ENCODE results near the gene KIAA2012. TPM values are rescaled to one million over a fixed set of nuclear protein-coding genes. Genes with fewer than 3 reads are reported as not detected.
"Not testable (repeated sequence)": the region's sequence is repeated elsewhere in the genome, so short reads cannot be mapped to it uniquely, and the experiment has no call there.

KIAA2012 gene
- polyA plus RNA-seq, 1 donor (not counting 4 experiments of a cell fraction or from before 2014, with no cell fraction given), result not detected

DNA sequence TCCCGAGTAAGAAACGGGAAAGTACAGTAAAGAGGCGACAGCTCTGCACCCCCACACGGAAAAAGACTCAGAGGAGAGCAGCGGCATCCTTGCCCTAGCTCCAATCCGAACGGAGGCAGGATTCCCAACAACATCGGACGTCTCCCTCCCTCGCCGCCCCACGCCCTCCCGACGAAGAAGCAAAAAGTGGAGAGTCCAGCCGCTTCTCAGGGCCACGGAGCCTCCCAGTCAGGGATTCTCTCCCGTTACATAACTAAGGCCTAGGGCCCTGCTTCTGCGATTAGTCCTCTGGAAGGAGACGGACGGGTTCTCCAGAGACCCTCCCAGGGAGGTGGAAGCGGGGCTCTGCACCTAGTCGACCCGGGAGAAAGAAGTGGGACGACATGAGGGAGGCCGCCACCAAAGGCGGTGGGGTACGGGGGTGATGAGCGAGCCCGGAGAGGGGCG lies 164.8 kb downstream of the KIAA2012 start:
- dilution Hi-C loops (cut with MboI; ENCODE audit: extremely low pct_ligation_motif_present, low sequenced_read_pairs), result no loop called here
- FAIRE-seq, result no peak

DNA sequence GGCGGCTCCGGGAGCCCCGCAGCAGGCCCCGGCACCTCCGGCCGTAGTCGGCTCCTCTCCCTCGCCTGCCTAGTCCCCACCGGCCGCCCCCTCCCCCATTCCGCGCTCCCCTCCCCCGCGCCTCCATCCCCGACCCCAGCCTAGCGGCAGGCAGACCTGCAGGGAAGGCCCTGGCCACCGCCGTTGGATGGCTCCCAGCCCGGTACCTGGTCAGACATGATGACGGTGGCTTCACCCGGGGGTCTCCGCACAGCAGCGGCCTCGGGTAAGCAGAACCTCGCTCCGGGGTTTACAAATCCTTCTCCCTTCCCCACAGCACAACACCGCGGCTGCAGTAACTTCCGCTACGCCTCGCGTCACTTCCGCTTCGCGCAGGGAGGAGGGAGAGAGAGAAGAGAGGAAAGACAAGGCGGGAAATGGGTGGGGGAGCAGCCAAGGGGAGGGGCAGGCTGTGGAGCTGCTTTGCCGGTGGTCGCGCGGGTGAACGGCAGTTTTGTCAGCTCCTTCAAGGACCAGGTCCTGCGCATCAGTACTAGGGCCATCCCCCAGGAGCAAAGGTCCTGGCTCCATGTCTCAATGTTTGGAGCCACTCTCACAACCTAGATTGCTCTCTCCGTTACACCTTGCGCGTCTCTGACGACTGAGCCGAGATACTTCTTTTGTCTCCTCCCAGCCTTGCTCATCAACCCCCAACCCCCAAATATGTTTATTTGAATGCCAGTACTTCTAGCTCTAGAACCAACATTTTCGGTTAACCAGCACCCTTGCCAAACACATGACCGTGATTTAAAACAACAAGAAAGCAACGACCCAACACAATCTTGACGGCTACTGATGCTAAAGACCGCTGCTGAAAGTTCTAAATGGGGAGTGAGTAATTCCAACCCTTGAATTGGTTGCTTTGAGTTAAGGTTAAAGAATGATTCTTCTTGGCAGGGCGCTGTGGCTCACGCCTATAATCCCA lies 165.5 kb downstream of the KIAA2012 start, which contains the start of gene SUMO1:
Gene SUMO1, minus strand, starts transcription at position 364 of the 964 bp plus-strand sequence. Its CDS starts 146 bp downstream, at position 218.
- H4K20me1 ChIP-seq (ENCODE audit: control insufficient read depth, extremely low read depth, insufficient read depth, low read length), result peaks cover 12% of the 10 kb centered on the region
- no peak for TF ChIP-seq EZH2 (IDR thresholded peaks at IDR 0.05; ENCODE audit: low read length)
- TF ChIP-seq, protein P1, sequence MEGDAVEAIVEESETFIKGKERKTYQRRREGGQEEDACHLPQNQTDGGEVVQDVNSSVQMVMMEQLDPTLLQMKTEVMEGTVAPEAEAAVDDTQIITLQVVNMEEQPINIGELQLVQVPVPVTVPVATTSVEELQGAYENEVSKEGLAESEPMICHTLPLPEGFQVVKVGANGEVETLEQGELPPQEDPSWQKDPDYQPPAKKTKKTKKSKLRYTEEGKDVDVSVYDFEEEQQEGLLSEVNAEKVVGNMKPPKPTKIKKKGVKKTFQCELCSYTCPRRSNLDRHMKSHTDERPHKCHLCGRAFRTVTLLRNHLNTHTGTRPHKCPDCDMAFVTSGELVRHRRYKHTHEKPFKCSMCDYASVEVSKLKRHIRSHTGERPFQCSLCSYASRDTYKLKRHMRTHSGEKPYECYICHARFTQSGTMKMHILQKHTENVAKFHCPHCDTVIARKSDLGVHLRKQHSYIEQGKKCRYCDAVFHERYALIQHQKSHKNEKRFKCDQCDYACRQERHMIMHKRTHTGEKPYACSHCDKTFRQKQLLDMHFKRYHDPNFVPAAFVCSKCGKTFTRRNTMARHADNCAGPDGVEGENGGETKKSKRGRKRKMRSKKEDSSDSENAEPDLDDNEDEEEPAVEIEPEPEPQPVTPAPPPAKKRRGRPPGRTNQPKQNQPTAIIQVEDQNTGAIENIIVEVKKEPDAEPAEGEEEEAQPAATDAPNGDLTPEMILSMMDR (optimal IDR thresholded peaks at IDR 0.05 in 1 of 3, IDR thresholded peaks at IDR 0.05 in 1 of 3, conservative IDR thresholded peaks at IDR 0.05 in 1 of 3; ENCODE audit: extremely low read depth in 1 of 3, insufficient read depth in 2 of 3, low read length in 3 of 3), result no peak
- H3K9me3 ChIP-seq (ENCODE audit: control insufficient read depth, low read depth, low read length), result no peaks in the 10 kb centered on the region
- no peaks in the 10 kb centered on the region for H3K27me3 ChIP-seq (ENCODE audit: control insufficient read depth, extremely low read depth, insufficient read depth, low read length)
- no peaks in the 10 kb centered on the region for H3K36me3 ChIP-seq (ENCODE audit: control insufficient read depth in 2 of 2, extremely low read depth in 1 of 2, insufficient read depth in 2 of 2, low read length in 2 of 2)
- H3K4me1 ChIP-seq (ENCODE audit: control insufficient read depth, extremely low read depth, insufficient read depth, low read length), result peaks cover 8% of the 10 kb centered on the region
- peaks cover 7% of the 10 kb centered on the region for H3K9me1 ChIP-seq (ENCODE audit: control insufficient read depth, extremely low read depth, insufficient read depth, low read length)
- H3K79me2 ChIP-seq (ENCODE audit: control insufficient read depth, insufficient read depth, low read length), result peaks cover 46% of the 10 kb centered on the region
- H2AFZ ChIP-seq (ENCODE audit: control insufficient read depth, low read length), result peak within 1 kb of the TSS; percentile 99
- dilution Hi-C loops (cut with MboI; ENCODE audit: extremely low pct_ligation_motif_present, low sequenced_read_pairs), result no loop called here
- H3K27ac ChIP-seq (ENCODE audit: control insufficient read depth, insufficient read depth, low read length), result peak within 1 kb of the TSS; percentile 80
- DNase-seq (ENCODE audit: low read depth, low spot score) (peak; percentile 21), FAIRE-seq (peak; percentile 67)
- peak within 1 kb of the TSS; percentile 91 for H3K9ac ChIP-seq (ENCODE audit: control insufficient read depth, extremely low read depth, insufficient read depth, low read length)
- H3K4me2 ChIP-seq (ENCODE audit: control insufficient read depth, extremely low read depth, insufficient read depth, low read depth, low read length), result peak within 1 kb of the TSS; percentile 98
- peak within 1 kb of the TSS; percentile 86 to 97 (median 88) for H3K4me3 ChIP-seq (ENCODE audit: control insufficient read depth in 2 of 3, extremely low read depth in 1 of 3, insufficient read depth in 2 of 3, low read depth in 1 of 3, low read length in 3 of 3)

More for the DNA sequence above, 164.8 kb downstream of the KIAA2012 start:
- no peaks in the 10 kb centered on the region for H3K27me3 ChIP-seq (ENCODE audit: control insufficient read depth, extremely low read depth, insufficient read depth, low read length)
- H3K27ac ChIP-seq (ENCODE audit: control insufficient read depth, insufficient read depth, low read length), result peak overlapping the region; percentile 80
- H3K9ac ChIP-seq (ENCODE audit: control insufficient read depth, extremely low read depth, insufficient read depth, low read length), result peak overlapping the region; percentile 91
- peaks cover 7% of the 10 kb centered on the region for H3K9me1 ChIP-seq (ENCODE audit: control insufficient read depth, extremely low read depth, insufficient read depth, low read length)
- peaks cover 12% of the 10 kb centered on the region for H4K20me1 ChIP-seq (ENCODE audit: control insufficient read depth, extremely low read depth, insufficient read depth, low read length)
- peaks cover 53% of the 10 kb centered on the region for H3K79me2 ChIP-seq (ENCODE audit: control insufficient read depth, insufficient read depth, low read length)
- peak overlapping the region; percentile 78 for H2AFZ ChIP-seq (ENCODE audit: control insufficient read depth, low read length)
- TF ChIP-seq, protein P1 (optimal IDR thresholded peaks at IDR 0.05 in 1 of 3, IDR thresholded peaks at IDR 0.05 in 1 of 3, conservative IDR thresholded peaks at IDR 0.05 in 1 of 3; ENCODE audit: extremely low read depth in 1 of 3, insufficient read depth in 2 of 3, low read length in 3 of 3), result no peak
- TF ChIP-seq EZH2 (IDR thresholded peaks at IDR 0.05; ENCODE audit: low read length), result no peak
- peaks cover 8% of the 10 kb centered on the region for H3K4me1 ChIP-seq (ENCODE audit: control insufficient read depth, extremely low read depth, insufficient read depth, low read length)
- peak overlapping the region; percentile 96 for H3K4me2 ChIP-seq (ENCODE audit: control insufficient read depth, extremely low read depth, insufficient read depth, low read depth, low read length)
- peak overlapping the region; percentile 86 to 97 (median 88) for H3K4me3 ChIP-seq (ENCODE audit: control insufficient read depth in 2 of 3, extremely low read depth in 1 of 3, insufficient read depth in 2 of 3, low read depth in 1 of 3, low read length in 3 of 3)
- DNase-seq (ENCODE audit: low read depth, low spot score), result no peak
- no peaks in the 10 kb centered on the region for H3K36me3 ChIP-seq (ENCODE audit: control insufficient read depth in 2 of 2, extremely low read depth in 1 of 2, insufficient read depth in 2 of 2, low read length in 2 of 2)
- H3K9me3 ChIP-seq (ENCODE audit: control insufficient read depth, low read depth, low read length), result no peaks in the 10 kb centered on the region

DNA sequence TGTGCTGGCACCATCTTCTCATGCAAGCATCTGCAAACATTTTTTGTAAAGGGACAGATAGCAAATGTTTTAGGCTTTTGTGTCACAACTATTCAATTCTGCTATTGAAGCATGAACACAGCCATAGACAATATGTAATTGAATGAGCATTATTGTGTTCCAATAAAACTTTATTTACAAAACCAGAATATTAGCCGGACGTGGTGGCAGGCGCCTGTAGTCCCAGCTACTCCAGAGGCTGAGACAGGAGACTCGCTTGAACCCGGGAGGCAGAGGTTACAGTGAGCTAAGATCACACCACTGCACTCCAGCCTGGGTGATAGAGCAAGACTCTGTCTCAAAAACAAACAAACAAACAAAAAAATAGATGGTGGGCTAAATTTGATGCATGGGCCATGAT lies 174.7 kb downstream of the KIAA2012 start:
- H3K27ac ChIP-seq (ENCODE audit: control insufficient read depth, insufficient read depth, low read length); H3K4me2 ChIP-seq (ENCODE audit: control insufficient read depth, extremely low read depth, insufficient read depth, low read depth, low read length); H3K9ac ChIP-seq (ENCODE audit: control insufficient read depth, extremely low read depth, insufficient read depth, low read length); FAIRE-seq; H3K9me1 ChIP-seq (ENCODE audit: control insufficient read depth, extremely low read depth, insufficient read depth, low read length); H3K36me3 ChIP-seq (ENCODE audit: control insufficient read depth in 2 of 2, extremely low read depth in 1 of 2, insufficient read depth in 2 of 2, low read length in 2 of 2); DNase-seq (ENCODE audit: low read depth, low spot score); H3K27me3 ChIP-seq (ENCODE audit: control insufficient read depth, extremely low read depth, insufficient read depth, low read length); H3K79me2 ChIP-seq (ENCODE audit: control insufficient read depth, insufficient read depth, low read length); H3K9me3 ChIP-seq (ENCODE audit: control insufficient read depth, low read depth, low read length); H2AFZ ChIP-seq (ENCODE audit: control insufficient read depth, low read length); H3K4me1 ChIP-seq (ENCODE audit: control insufficient read depth, extremely low read depth, insufficient read depth, low read length); dilution Hi-C loops (cut with MboI; ENCODE audit: extremely low pct_ligation_motif_present, low sequenced_read_pairs); H4K20me1 ChIP-seq (ENCODE audit: control insufficient read depth, extremely low read depth, insufficient read depth, low read length); H3K4me3 ChIP-seq (ENCODE audit: control insufficient read depth in 2 of 3, extremely low read depth in 1 of 3, insufficient read depth in 2 of 3, low read depth in 1 of 3, low read length in 3 of 3): not testable (repeated sequence)
